Measurements from ENCODE around the gene GPS1. TPM values are rescaled to one million over a fixed set of nuclear protein-coding genes. Genes with fewer than 3 reads are reported as not detected.

GPS1 gene
- total and polyA plus RNA-seq, 2 donors (not counting 1 experiment from before 2014, with no cell fraction given): 80.5 to 124 TPM

DNA sequence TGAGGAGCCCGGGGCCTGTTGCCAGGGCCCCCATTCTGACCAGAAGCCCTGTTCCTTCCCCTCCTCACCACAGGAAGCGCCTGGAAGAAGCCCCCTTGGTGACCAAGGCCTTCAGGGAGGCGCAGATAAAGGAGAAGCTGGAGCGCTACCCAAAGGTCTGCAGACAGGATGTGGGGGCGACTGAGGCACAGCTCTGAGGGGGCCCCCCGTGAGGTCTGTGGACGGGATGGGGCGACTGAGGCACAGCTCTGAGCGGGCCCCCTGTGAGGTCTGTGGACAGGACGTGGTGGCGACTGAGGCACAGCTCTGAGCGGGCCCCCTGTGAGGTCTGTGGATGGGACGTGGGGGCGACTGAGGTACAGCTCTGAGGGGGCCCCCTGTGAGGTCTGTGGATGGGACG lies 42.3 kb upstream of the GPS1 start:
- 75% methylated on average over 14 of the region's 15 CpGs for WGBS (ENCODE audit: insufficient coverage)
- intact Hi-C loops (cut with micrococcal nuclease): no loop called here
- CTCF ChIA-PET: no interaction called here

DNA sequence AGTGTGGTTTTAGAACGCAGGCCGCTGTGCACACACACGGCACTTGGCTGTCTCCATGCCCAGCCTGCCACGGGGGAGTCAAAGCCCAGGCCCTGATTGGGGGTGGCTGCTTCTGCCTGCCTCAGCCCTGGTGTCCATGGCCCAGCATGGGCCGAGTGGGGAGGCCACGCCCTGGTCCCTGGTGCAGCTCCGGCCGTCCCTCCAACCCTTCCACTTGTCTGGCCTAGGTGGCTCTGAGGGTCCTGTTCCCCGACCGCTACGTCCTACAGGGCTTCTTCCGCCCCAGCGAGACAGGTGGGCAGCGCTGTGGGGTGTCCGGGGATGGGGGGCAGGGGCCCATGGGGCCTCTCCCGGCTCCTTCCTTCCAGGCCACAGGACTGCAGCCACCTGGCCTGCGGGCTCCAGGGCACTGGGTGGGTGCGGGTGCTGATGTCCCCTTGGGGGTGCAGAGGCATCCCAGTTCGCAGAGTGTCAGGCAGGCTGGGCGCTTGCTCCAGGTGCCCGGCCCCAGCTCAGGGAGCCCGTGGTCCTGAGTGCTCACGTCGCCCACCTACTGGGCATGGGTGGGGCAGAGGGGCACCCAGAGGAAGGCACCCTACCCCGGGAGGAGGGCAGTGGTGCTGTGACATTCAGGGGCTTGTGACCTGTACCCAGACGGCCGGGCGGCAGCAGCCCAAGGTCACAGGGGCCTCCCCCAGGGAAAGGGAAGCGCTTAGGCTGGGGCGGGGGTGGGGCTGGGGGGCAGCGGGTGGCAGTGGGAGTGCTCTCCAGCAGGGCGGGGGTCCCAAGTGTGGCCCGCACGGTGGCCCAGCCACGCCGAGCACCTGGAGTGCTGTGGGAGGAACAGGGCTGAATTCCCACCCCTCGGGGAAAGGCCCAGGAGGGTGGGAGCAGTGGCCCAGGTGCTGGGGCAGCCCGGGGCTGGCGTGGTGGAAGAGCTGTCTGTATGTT lies 40.8 kb upstream of the GPS1 start:
- H3K27ac ChIP-seq (ENCODE audit: low read length in 2 of 2): no peak overlapping the region
- ATAC-seq (ENCODE audit: low read depth) (no peak), DNase-seq (no peak)
- peaks cover 0 to 5% of the 10 kb centered on the region in 2 experiments for H3K36me3 ChIP-seq (replicated peaks in 1 of 2; ENCODE audit: control extremely low read depth in 1 of 2, control insufficient read depth in 1 of 2, extremely low read depth in 1 of 2, insufficient read depth in 2 of 2, low read length in 1 of 2)
- no peaks in the 10 kb centered on the region for H4K20me1 ChIP-seq (ENCODE audit: control insufficient read depth, insufficient read depth, low read length, poor library complexity, severe bottlenecking)
- H3K4me3 ChIP-seq (ENCODE audit: control extremely low read depth in 1 of 5, extremely low read depth in 1 of 5, insufficient read depth in 1 of 5, low read depth in 2 of 5, low read length in 4 of 5): no peak overlapping the region
- no peak overlapping the region for H2AFZ ChIP-seq (ENCODE audit: insufficient read depth, low read depth, low read length, poor library complexity, severe bottlenecking)
- H3K79me2 ChIP-seq (ENCODE audit: control insufficient read depth, insufficient read depth, low read length): no peaks in the 10 kb centered on the region
- Mint-ChIP-seq H3K27me3 (no peaks in the 10 kb centered on the region), H3K9me3 (ENCODE audit: insufficient read depth) (no peaks in the 10 kb centered on the region), H3K4me3 (no peak overlapping the region), H3K4me1 (no peaks in the 10 kb centered on the region), H3K27ac (no peak overlapping the region)
- no peaks in the 10 kb centered on the region for H3K4me1 ChIP-seq (ENCODE audit: control insufficient read depth in 2 of 2, insufficient read depth in 2 of 2, low read length in 2 of 2)
- POLR2A ChIA-PET: no interaction called here
- 92% methylated on average over 33 of the region's 39 CpGs for WGBS (ENCODE audit: insufficient coverage)
- H3K9me3 ChIP-seq (ENCODE audit: control extremely low read depth in 1 of 3, control insufficient read depth in 2 of 3, insufficient read depth in 1 of 3, low read length in 2 of 3): no peaks in the 10 kb centered on the region
- H3K9ac ChIP-seq (ENCODE audit: low read length): no peak overlapping the region
- TF ChIP-seq, protein P1, sequence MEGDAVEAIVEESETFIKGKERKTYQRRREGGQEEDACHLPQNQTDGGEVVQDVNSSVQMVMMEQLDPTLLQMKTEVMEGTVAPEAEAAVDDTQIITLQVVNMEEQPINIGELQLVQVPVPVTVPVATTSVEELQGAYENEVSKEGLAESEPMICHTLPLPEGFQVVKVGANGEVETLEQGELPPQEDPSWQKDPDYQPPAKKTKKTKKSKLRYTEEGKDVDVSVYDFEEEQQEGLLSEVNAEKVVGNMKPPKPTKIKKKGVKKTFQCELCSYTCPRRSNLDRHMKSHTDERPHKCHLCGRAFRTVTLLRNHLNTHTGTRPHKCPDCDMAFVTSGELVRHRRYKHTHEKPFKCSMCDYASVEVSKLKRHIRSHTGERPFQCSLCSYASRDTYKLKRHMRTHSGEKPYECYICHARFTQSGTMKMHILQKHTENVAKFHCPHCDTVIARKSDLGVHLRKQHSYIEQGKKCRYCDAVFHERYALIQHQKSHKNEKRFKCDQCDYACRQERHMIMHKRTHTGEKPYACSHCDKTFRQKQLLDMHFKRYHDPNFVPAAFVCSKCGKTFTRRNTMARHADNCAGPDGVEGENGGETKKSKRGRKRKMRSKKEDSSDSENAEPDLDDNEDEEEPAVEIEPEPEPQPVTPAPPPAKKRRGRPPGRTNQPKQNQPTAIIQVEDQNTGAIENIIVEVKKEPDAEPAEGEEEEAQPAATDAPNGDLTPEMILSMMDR (IDR thresholded peaks at IDR 0.05): no peak
- no peak for TF ChIP-seq EZH2 (IDR thresholded peaks at IDR 0.05; ENCODE audit: borderline replicate concordance, insufficient read depth, low read depth, low read length, poor library complexity, severe bottlenecking)
- CTCF ChIA-PET: no interaction called here
- no peak overlapping the region for H3K4me2 ChIP-seq (replicated peaks; ENCODE audit: low read depth, low read length, poor library complexity, severe bottlenecking)
- H3K27me3 ChIP-seq (replicated peaks in 1 of 4; ENCODE audit: control extremely low read depth in 1 of 4, control insufficient read depth in 3 of 4, insufficient read depth in 4 of 4, low read length in 3 of 4): no peaks in the 10 kb centered on the region
- intact Hi-C loops (cut with micrococcal nuclease): no loop called here

More for the DNA sequence above, 42.3 kb upstream of the GPS1 start:
- Histone ChIP-seq H3K4me3 (ENCODE audit: control extremely low read depth in 1 of 5, extremely low read depth in 1 of 5, insufficient read depth in 1 of 5, low read depth in 2 of 5, low read length in 4 of 5) (no peak overlapping the region), H3K27ac (ENCODE audit: low read length in 2 of 2) (no peak overlapping the region), H3K27me3 (replicated peaks in 1 of 4; ENCODE audit: control extremely low read depth in 1 of 4, control insufficient read depth in 3 of 4, insufficient read depth in 4 of 4, low read length in 3 of 4) (no peaks in the 10 kb centered on the region), H3K4me1 (ENCODE audit: control insufficient read depth in 2 of 2, insufficient read depth in 2 of 2, low read length in 2 of 2) (no peaks in the 10 kb centered on the region), H3K79me2 (ENCODE audit: control insufficient read depth, insufficient read depth, low read length) (no peaks in the 10 kb centered on the region), H3K9me3 (ENCODE audit: control extremely low read depth in 1 of 3, control insufficient read depth in 2 of 3, insufficient read depth in 1 of 3, low read length in 2 of 3) (no peaks in the 10 kb centered on the region), H3K4me2 (replicated peaks; ENCODE audit: low read depth, low read length, poor library complexity, severe bottlenecking) (no peak overlapping the region), H2AFZ (ENCODE audit: insufficient read depth, low read depth, low read length, poor library complexity, severe bottlenecking) (no peak overlapping the region), H4K20me1 (ENCODE audit: control insufficient read depth, insufficient read depth, low read length, poor library complexity, severe bottlenecking) (no peaks in the 10 kb centered on the region), H3K36me3 (replicated peaks in 1 of 2; ENCODE audit: control extremely low read depth in 1 of 2, control insufficient read depth in 1 of 2, extremely low read depth in 1 of 2, insufficient read depth in 2 of 2, low read length in 1 of 2) (peaks cover 0 to 7% of the 10 kb centered on the region in 2 experiments), H3K9ac (ENCODE audit: low read length) (no peak overlapping the region)
- ATAC-seq (ENCODE audit: low read depth) (no peak), DNase-seq (no peak)
- H3K4me3 Mint-ChIP-seq: no peak overlapping the region
- H3K9me3 Mint-ChIP-seq (ENCODE audit: insufficient read depth): no peaks in the 10 kb centered on the region
- no peaks in the 10 kb centered on the region for H3K4me1 Mint-ChIP-seq
- POLR2A ChIA-PET: no interaction called here
- no peak overlapping the region for H3K27ac Mint-ChIP-seq
- H3K27me3 Mint-ChIP-seq: no peaks in the 10 kb centered on the region
- TF ChIP-seq, protein P1 (IDR thresholded peaks at IDR 0.05): no peak
- TF ChIP-seq EZH2 (IDR thresholded peaks at IDR 0.05; ENCODE audit: borderline replicate concordance, insufficient read depth, low read depth, low read length, poor library complexity, severe bottlenecking): no peak
